Trophoblast cell (in vitro differentiated cells and primary cell): ENCODE data around the gene SIAH3.

ENCODE experiments used
- DNase-seq, 2 donors: peaks; one replicate each; pipeline ENCODE4 v3.0.0-alpha.2; 2016
- H2AFZ ChIP-seq: 2 replicates; pipeline ENCODE4 v1.6.1; 2013; ENCODE audit warnings: low read length, moderate library complexity, mild to moderate bottlenecking; ENCODE audit not compliant: insufficient read depth, poor library complexity
- H2AK5ac ChIP-seq: 2 replicates; pipeline ENCODE4 v1.6.1; 2013; ENCODE audit warnings: mild to moderate bottlenecking, low read length
- H2BK120ac ChIP-seq: 2 replicates; pipeline ENCODE4 v1.6.1; 2013; ENCODE audit warnings: low read length, mild to moderate bottlenecking, moderate library complexity; ENCODE audit not compliant: insufficient read depth, poor library complexity
- H2BK12ac ChIP-seq: 2 replicates; pipeline ENCODE4 v1.6.1; 2013; ENCODE audit warnings: mild to moderate bottlenecking, low read length, moderate library complexity
- H2BK5ac ChIP-seq: 2 replicates; pipeline ENCODE4 v1.6.1; 2013; ENCODE audit warnings: low read length, low read depth, moderate library complexity, mild to moderate bottlenecking; ENCODE audit not compliant: poor library complexity
- H3K14ac ChIP-seq: 2 replicates; pipeline ENCODE4 v1.6.1; 2013; ENCODE audit warnings: mild to moderate bottlenecking, low read length
- H3K18ac ChIP-seq: 2 replicates; pipeline ENCODE4 v1.6.1; 2013; ENCODE audit warnings: mild to moderate bottlenecking, low read length
- H3K23ac ChIP-seq: 2 replicates; pipeline ENCODE4 v1.6.1; 2013; ENCODE audit warnings: low read length
- H3K27ac ChIP-seq: 2 replicates; pipeline ENCODE4 v1.5.1; 2013; ENCODE audit warnings: low read depth, mild to moderate bottlenecking, inconsistent platforms, low read length, moderate library complexity
- H3K27me3 ChIP-seq: 2 replicates; pipeline ENCODE4 v1.6.1; 2013; ENCODE audit warnings: inconsistent platforms, mild to moderate bottlenecking, low read length, moderate library complexity; ENCODE audit not compliant: insufficient read depth
- H3K36me3 ChIP-seq, 2 experiments: 1 replicate in 1 of 2; 2 replicates in 1 of 2; pipeline ENCODE4 v1.6.1; 2013; ENCODE audit warnings: low read length in 2 of 2, mild to moderate bottlenecking in 2 of 2, moderate library complexity in 1 of 2; ENCODE audit not compliant: insufficient read depth in 2 of 2, control insufficient read depth in 1 of 2
- H3K4ac ChIP-seq: 2 replicates; pipeline ENCODE4 v1.6.1; 2013; ENCODE audit warnings: low read depth, mild to moderate bottlenecking, low read length, moderate library complexity
- H3K4me1 ChIP-seq, 2 experiments: 1 replicate in 1 of 2; 2 replicates in 1 of 2; pipeline ENCODE4 v1.6.1; 2013; ENCODE audit warnings: low read length in 2 of 2, mild to moderate bottlenecking in 2 of 2, moderate library complexity in 1 of 2; ENCODE audit not compliant: insufficient read depth in 2 of 2, control insufficient read depth in 1 of 2
- H3K4me2 ChIP-seq: 2 replicates; pipeline ENCODE4 v1.6.1; 2013; ENCODE audit warnings: inconsistent platforms, mild to moderate bottlenecking, low read length, moderate library complexity
- H3K4me3 ChIP-seq: 2 replicates; pipeline ENCODE4 v1.5.1; 2013; ENCODE audit warnings: mild to moderate bottlenecking, low read depth, low read length, inconsistent platforms
- H3K79me1 ChIP-seq: one replicate; pipeline ENCODE4 v1.6.1; 2013; ENCODE audit warnings: low read length
- H3K79me2 ChIP-seq: 2 replicates; pipeline ENCODE4 v1.6.1; 2013; ENCODE audit warnings: low read length, mild to moderate bottlenecking; ENCODE audit not compliant: control insufficient read depth, insufficient read depth, poor library complexity
- H3K9ac ChIP-seq: 2 replicates; pipeline ENCODE4 v1.6.1; 2013; ENCODE audit warnings: mild to moderate bottlenecking, low read length
- H3K9me3 ChIP-seq: 2 replicates; pipeline ENCODE4 v1.6.1; 2013; ENCODE audit warnings: low read depth, mild to moderate bottlenecking, control low read depth, inconsistent platforms, low read length; ENCODE audit not compliant: insufficient read depth
- H4K12ac ChIP-seq: 2 replicates; pipeline ENCODE4 v1.6.1; 2013; ENCODE audit warnings: low read depth, mild to moderate bottlenecking, low read length, moderate library complexity
- H4K8ac ChIP-seq: 2 replicates; pipeline ENCODE4 v1.6.1; 2013; ENCODE audit warnings: low read depth, mild to moderate bottlenecking, low read length, moderate library complexity
- H4K91ac ChIP-seq: one replicate; pipeline ENCODE4 v1.6.1; 2013; ENCODE audit warnings: low read depth, mild to moderate bottlenecking, low read length, moderate library complexity
- WGBS: extraction: QIAGEN DNeasy Blood & Tissue Kit; methylation state at CpG from one replicate; pipeline ENCODE4 v1.1.7; 2013; ENCODE audit warnings: missing lambda C conversion rate; ENCODE audit not compliant: insufficient read length, insufficient coverage; ENCODE audit errors: extremely low coverage; 5-methylcytosine and 5-hydroxymethylcytosine counted together

Gene SIAH3

DNA sequence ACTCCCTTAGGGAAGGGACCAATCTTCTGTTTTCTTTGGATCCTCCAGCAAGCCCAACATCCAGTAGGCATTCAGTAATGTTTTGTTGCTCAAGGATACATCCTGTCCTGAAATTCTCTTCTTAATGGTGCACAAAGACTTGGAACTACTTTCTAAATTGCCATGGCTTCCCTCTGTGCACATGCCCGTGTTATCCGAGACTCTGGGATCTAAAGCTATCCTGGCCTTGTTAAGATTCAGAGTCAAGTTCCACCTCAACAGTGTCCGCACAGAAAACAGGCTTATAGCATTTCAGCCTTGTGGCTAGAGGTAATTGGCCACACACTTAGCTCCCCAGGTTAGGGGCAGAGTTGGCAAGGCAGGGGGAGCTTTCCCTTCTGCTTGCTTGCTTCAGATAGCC lies 77.6 kb downstream of the SIAH3 start:
- Histone ChIP-seq H3K79me2 (no peaks in the 10 kb centered on the region), H3K4me2 (no peak overlapping the region), H3K4ac (no peak overlapping the region), H3K4me3 (no peak overlapping the region), H3K14ac (no peak overlapping the region), H3K18ac (no peak overlapping the region), H4K8ac (no peak overlapping the region), H2AFZ (no peak overlapping the region), H3K79me1 (no peaks in the 10 kb centered on the region), H3K4me1 (no peaks in the 10 kb centered on the region), H3K9me3 (peaks cover 1% of the 10 kb centered on the region), H3K36me3 (no peaks in the 10 kb centered on the region), H2BK12ac (no peak overlapping the region), H4K12ac (no peak overlapping the region), H2BK120ac (no peak overlapping the region), H4K91ac (no peak overlapping the region), H3K27me3 (no peaks in the 10 kb centered on the region), H3K23ac (no peak overlapping the region), H2AK5ac (no peak overlapping the region), H3K27ac (no peak overlapping the region), H3K9ac (no peak overlapping the region), H2BK5ac (no peak overlapping the region)
- no peak for DNase-seq
- no CpG with 5 or more reads among the region's 3 CpGs for WGBS

DNA sequence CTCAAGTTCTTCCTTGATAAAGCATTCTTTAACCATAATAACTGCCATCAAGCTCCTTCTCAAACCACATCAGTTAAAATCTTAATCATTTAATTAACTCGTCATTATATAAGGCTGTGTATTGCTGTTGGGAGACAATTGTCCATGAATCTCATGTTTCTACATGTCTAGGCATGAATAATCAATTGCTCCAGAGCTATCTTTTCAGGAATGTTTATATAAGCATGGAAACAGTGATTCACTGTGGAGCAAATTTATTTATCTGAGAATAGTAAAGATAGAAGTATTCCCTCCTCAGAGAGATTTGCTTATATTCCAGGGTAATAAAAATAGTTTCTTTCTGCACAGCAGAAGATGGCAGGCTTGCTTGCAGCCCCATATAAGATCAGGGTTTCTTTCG lies 78.3 kb downstream of the SIAH3 start:
- Histone ChIP-seq H3K9ac (no peak overlapping the region), H3K18ac (no peak overlapping the region), H3K14ac (no peak overlapping the region), H2BK12ac (no peak overlapping the region), H4K12ac (no peak overlapping the region), H2AK5ac (no peak overlapping the region), H3K4ac (no peak overlapping the region), H2AFZ (no peak overlapping the region), H3K27ac (no peak overlapping the region), H3K23ac (no peak overlapping the region), H2BK5ac (no peak overlapping the region), H3K4me2 (no peak overlapping the region), H3K4me3 (no peak overlapping the region), H3K27me3 (no peaks in the 10 kb centered on the region), H3K4me1 (no peaks in the 10 kb centered on the region), H3K79me2 (no peaks in the 10 kb centered on the region), H2BK120ac (no peak overlapping the region), H3K9me3 (peaks cover 1% of the 10 kb centered on the region), H3K79me1 (no peaks in the 10 kb centered on the region), H3K36me3 (no peaks in the 10 kb centered on the region), H4K8ac (no peak overlapping the region), H4K91ac (no peak overlapping the region)
- no CpG with 5 or more reads among the region's 2 CpGs for WGBS
- DNase-seq, result no peak

GRCh38 chr13:45770886-45771285 lies 80.7 kb downstream of the SIAH3 start:
- Histone ChIP-seq H3K79me1 (no peaks in the 10 kb centered on the region), H3K9me3 (peaks cover 1% of the 10 kb centered on the region), H3K79me2 (no peaks in the 10 kb centered on the region), H3K4me2 (no peak overlapping the region), H3K14ac (no peak overlapping the region), H3K23ac (no peak overlapping the region), H3K9ac (no peak overlapping the region), H2BK12ac (no peak overlapping the region), H4K8ac (no peak overlapping the region), H3K27me3 (no peaks in the 10 kb centered on the region), H3K18ac (no peak overlapping the region), H3K4ac (no peak overlapping the region), H3K4me3 (no peak overlapping the region), H4K91ac (no peak overlapping the region), H2BK5ac (no peak overlapping the region), H2BK120ac (no peak overlapping the region), H3K36me3 (no peaks in the 10 kb centered on the region), H2AK5ac (no peak overlapping the region), H3K4me1 (no peaks in the 10 kb centered on the region), H4K12ac (no peak overlapping the region), H2AFZ (no peak overlapping the region), H3K27ac (no peak overlapping the region)
- no peak for DNase-seq
- WGBS, result no CpG with 5 or more reads among the region's 2 CpGs

GRCh38 chr13:45768656-45769479 lies 82.7 kb downstream of the SIAH3 start:
- Histone ChIP-seq H2BK5ac (no peak overlapping the region), H3K79me2 (no peaks in the 10 kb centered on the region), H3K9ac (no peak overlapping the region), H4K8ac (no peak overlapping the region), H3K27me3 (no peaks in the 10 kb centered on the region), H2BK120ac (no peak overlapping the region), H3K4me1 (no peaks in the 10 kb centered on the region), H3K18ac (no peak overlapping the region), H3K14ac (no peak overlapping the region), H3K36me3 (no peaks in the 10 kb centered on the region), H4K91ac (no peak overlapping the region), H3K4me3 (no peak overlapping the region), H2AFZ (no peak overlapping the region), H3K27ac (no peak overlapping the region), H3K9me3 (peaks cover 1% of the 10 kb centered on the region), H3K4me2 (no peak overlapping the region), H4K12ac (no peak overlapping the region), H3K79me1 (no peaks in the 10 kb centered on the region), H2BK12ac (no peak overlapping the region), H3K23ac (no peak overlapping the region), H2AK5ac (no peak overlapping the region), H3K4ac (no peak overlapping the region)
- DNase-seq, result no peak
- no CpG with 5 or more reads among the region's 4 CpGs for WGBS
